Heart left ventricle (tissue), 13 donors: ENCODE results near the gene XG.
"Not testable (repeated sequence)": the region's sequence is repeated elsewhere in the genome, so short reads cannot be mapped to it uniquely, and the experiment has no call there.

Experiments
- CTCF ChIP-seq, 12 donors: fragments of 200-600 bp; sonication (generic) in 4 of 12; IDR thresholded peaks; one replicate each; pipeline versions ENCODE4 v1.5.0 to v1.8.0; 2018 to 2022; ENCODE audit warnings: antibody characterized with exemption in 12 of 12, mild to moderate bottlenecking in 5 of 12
- POLR2A ChIP-seq, 2 donors: fragments of 450-650 bp; IDR thresholded peaks; one replicate each; pipeline ENCODE4 v1.6.1; 2017; ENCODE audit warnings: antibody characterized with exemption in 2 of 2, mild to moderate bottlenecking in 2 of 2, moderate library complexity in 2 of 2
- donor health status: ischemic (EF 13 %, LVEDD 7.1; RV severe dilation, severe dysfunction).
- donor health status: DM: no; HTN: yes; CAD: no.
- donor health status: DM: no; HTN: no; CAD: no.
- donor health status: ischemic (EF 25% LVEDD 6.9; RV normal size, moderate dysfunction).
- donor health status: ischemic (EF 25% LVEDD 5.7; RV mildly dilated, moderate dysfunction).
- donor health status: ischemic (EF 35%, LVEDD 5.7; RV mildly dilated, moderate dysfunction).
- donor health status: nonischemic (EF 11% LVEDD 7.7; RV severe dilation, severe dysfunction).
- donor health status: DM: yes; HTN: yes; CAD: no.
- donor health status: PGD.
- donor health status: ischemic (EF 29% LVEDD 5.4; RV normal size, mild dysfunction).
- donor health status: nonischemic (EF 23%, LVEDD 6.1; RV moderate dilation, normal function).

DNA sequence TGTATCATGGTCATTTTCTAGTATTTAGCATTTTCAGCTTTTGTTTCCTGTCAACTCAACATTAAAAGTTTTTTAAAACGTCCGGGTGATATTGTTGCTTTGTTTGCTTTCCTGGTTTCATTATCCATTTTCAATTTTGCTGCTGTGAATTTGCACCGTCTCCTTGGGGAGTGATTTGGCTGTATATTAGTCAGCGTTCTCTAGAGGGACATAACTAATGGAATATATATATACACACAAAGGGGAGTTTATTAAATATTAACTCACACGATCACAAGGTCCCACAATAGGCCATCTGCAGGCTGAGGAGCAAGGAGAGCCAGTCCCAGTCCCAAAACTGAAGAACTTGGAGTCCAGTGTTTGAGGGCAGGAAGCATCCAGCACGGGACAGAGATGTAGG lies 5.6 kb upstream of the XG start:
- not testable (repeated sequence) for TF ChIP-seq CTCF, POLR2A (IDR thresholded peaks at IDR 0.05)
